WTC11 (cell line): ENCODE measurements around the gene SLC9A7. TPM values are rescaled to one million over a fixed set of nuclear protein-coding genes. Genes with fewer than 3 reads are reported as not detected.

Experiments
- ATAC-seq: fragments of 200-7000 bp; cut with Tn5 transposase; 2 replicates; pipeline ENCODE4 v1.10.0; 2021; ENCODE audit warnings: mild to moderate bottlenecking, moderate library complexity
- CTCF ChIA-PET: fragments of 300-600 bp; sonication (Branson Sonifier 250); formaldehyde crosslinking; loops from one replicate; lab custom pipeline; 2021; ENCODE audit warnings: antibody characterized with exemption; lab: Charles Lee
- POLR2A ChIA-PET: fragments of 350-600 bp; sonication (Branson Sonifier 250); formaldehyde crosslinking; loops from one replicate; lab custom pipeline; 2021; ENCODE audit warnings: antibody characterized with exemption; lab: Charles Lee
- DNase-seq: peaks from one replicate; pipeline ENCODE4 v3.0.0; 2021; ENCODE audit warnings: low spot score
- H3K27ac Mint-ChIP-seq: 2 replicates; pipeline ENCODE4 v1.8.0; 2021; ENCODE audit warnings: mixed read lengths
- H3K27me3 Mint-ChIP-seq: 2 replicates; pipeline ENCODE4 v1.8.0; 2021; ENCODE audit warnings: low read depth, mild to moderate bottlenecking, moderate library complexity, mixed read lengths
- H3K36me3 Mint-ChIP-seq: 2 replicates; pipeline ENCODE4 v1.8.0; 2021; ENCODE audit warnings: mixed read lengths
- H3K4me1 Mint-ChIP-seq: 2 replicates; pipeline ENCODE4 v1.8.0; 2022; ENCODE audit warnings: mixed read lengths
- H3K4me3 Mint-ChIP-seq: 2 replicates; pipeline ENCODE4 v1.8.0; 2021; ENCODE audit warnings: mild to moderate bottlenecking, moderate library complexity, mixed read lengths
- H3K9me3 Mint-ChIP-seq: 2 replicates; pipeline ENCODE4 v1.8.0; 2021; ENCODE audit warnings: mixed read lengths
- AFF4 ChIP-seq: sonication (generic); formaldehyde crosslinking; IDR thresholded peaks from 2 replicates; pipeline ENCODE4 v1.8.1; 2023; ENCODE audit warnings: mild to moderate bottlenecking, missing genetic modification reagents, borderline replicate concordance
- CBFB ChIP-seq: sonication (generic); formaldehyde crosslinking; IDR thresholded peaks from 2 replicates; pipeline ENCODE4 v1.8.1; 2022; ENCODE audit warnings: mild to moderate bottlenecking, low read depth, missing genetic modification reagents
- E2F1 ChIP-seq: sonication (generic); formaldehyde crosslinking; IDR thresholded peaks from 2 replicates; pipeline ENCODE4 v1.8.0; 2022; ENCODE audit warnings: mild to moderate bottlenecking, missing genetic modification reagents
- ERG ChIP-seq: fragments of 250-450 bp; sonication (Bioruptor Pico); IDR thresholded peaks from 2 replicates; pipeline ENCODE4 v1.8.0; 2021; ENCODE audit warnings: mild to moderate bottlenecking
- HMGA2 ChIP-seq: fragments of 250-450 bp; sonication (Bioruptor Pico); IDR thresholded peaks from 2 replicates; pipeline ENCODE4 v1.4.0; 2021; ENCODE audit warnings: mild to moderate bottlenecking, moderate library complexity
- KAT7 ChIP-seq: sonication (generic); formaldehyde crosslinking; IDR thresholded peaks from 2 replicates; pipeline ENCODE4 v1.8.1; 2023; ENCODE audit warnings: missing genetic modification reagents, mild to moderate bottlenecking, borderline replicate concordance
- NFATC4 ChIP-seq: fragments of 250-450 bp; sonication (Bioruptor Pico); IDR thresholded peaks from 2 replicates; pipeline ENCODE4 v1.9.0; 2021; ENCODE audit warnings: mild to moderate bottlenecking
- PREB ChIP-seq: sonication (generic); formaldehyde crosslinking; IDR thresholded peaks from 2 replicates; pipeline ENCODE4 v1.8.1; 2022; ENCODE audit warnings: mild to moderate bottlenecking, missing genetic modification reagents, moderate library complexity, borderline replicate concordance
- TCF7 ChIP-seq: sonication (generic); formaldehyde crosslinking; IDR thresholded peaks from 2 replicates; pipeline ENCODE4 v1.8.0; 2022; ENCODE audit warnings: mild to moderate bottlenecking, low read depth, missing genetic modification reagents, moderate library complexity
- ZNF281 ChIP-seq: sonication (generic); formaldehyde crosslinking; IDR thresholded peaks from 2 replicates; pipeline ENCODE4 v1.8.0; 2023; ENCODE audit warnings: mild to moderate bottlenecking, missing genetic modification reagents
- total RNA-seq: library from RNA; stranded (reverse); gene quantifications from 3 replicates; pipeline ENCODE4 v1.2.3, GENCODE V29; 2021
- TF ChIP-seq, protein P1 (sequence below): sonication (generic); formaldehyde crosslinking; IDR thresholded peaks from 2 replicates; pipeline ENCODE4 v1.8.1; 2023; ENCODE audit warnings: mild to moderate bottlenecking, missing genetic modification reagents
- TF ChIP-seq, protein P2 (sequence below): sonication (generic); formaldehyde crosslinking; IDR thresholded peaks from 2 replicates; pipeline ENCODE4 v1.8.0; 2022; ENCODE audit warnings: mild to moderate bottlenecking, missing genetic modification reagents
- TF ChIP-seq, protein P3 (sequence below): fragments of 250-450 bp; sonication (Bioruptor Pico); IDR thresholded peaks from 2 replicates; pipeline ENCODE4 v1.9.0; 2021; ENCODE audit warnings: moderate library complexity, mild to moderate bottlenecking, inconsistent platforms, borderline replicate concordance
- TF ChIP-seq, protein P4 (sequence below): sonication (generic); formaldehyde crosslinking; IDR thresholded peaks from 2 replicates; pipeline ENCODE4 v1.8.1; 2022; ENCODE audit warnings: mild to moderate bottlenecking, moderate library complexity, missing genetic modification reagents
- TF ChIP-seq, protein P5 (sequence below): sonication (generic); formaldehyde crosslinking; IDR thresholded peaks from 2 replicates; pipeline ENCODE4 v1.8.0; 2022; ENCODE audit warnings: mild to moderate bottlenecking, missing genetic modification reagents

The SLC9A7 gene
- total RNA-seq, 1 experiment from 2014 or later, result 18.0 TPM

DNA sequence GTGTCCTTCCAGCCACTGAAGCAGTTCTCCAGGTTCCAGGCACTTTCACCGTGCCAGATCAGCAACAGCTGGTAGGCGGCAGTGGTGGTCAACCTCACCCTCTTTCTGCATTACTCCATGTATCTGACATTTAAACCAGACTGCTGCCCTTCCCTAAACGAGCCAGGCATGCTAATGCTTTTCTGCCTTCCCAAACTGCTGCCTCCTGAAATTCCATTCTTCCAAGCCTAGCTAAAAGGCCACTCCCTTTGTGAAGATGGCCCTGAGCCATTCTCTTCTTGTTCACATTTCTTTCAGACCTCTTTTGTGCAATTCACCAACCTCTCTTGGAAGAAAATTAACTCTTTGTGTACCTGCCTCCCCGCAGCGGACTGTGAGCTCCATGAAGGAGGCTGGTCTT, 111.7 kb downstream of the SLC9A7 start:
- Mint-ChIP-seq H3K9me3 (no peaks in the 10 kb centered on the region), H3K4me3 (no peak overlapping the region), H3K4me1 (peaks cover 50% of the 10 kb centered on the region), H3K27me3 (no peaks in the 10 kb centered on the region)
- no peak for DNase-seq
- ATAC-seq, result no peak
- POLR2A ChIA-PET, result interaction anchor here (0.6 kb wide), 1 partner anchor 60 kb away, joined by 3 read pairs; no protein-coding TSS in a partner anchor
- TF ChIP-seq ZNF281 (no peak), TCF7 (no peak), AFF4 (no peak)
- TF ChIP-seq, protein P1, sequence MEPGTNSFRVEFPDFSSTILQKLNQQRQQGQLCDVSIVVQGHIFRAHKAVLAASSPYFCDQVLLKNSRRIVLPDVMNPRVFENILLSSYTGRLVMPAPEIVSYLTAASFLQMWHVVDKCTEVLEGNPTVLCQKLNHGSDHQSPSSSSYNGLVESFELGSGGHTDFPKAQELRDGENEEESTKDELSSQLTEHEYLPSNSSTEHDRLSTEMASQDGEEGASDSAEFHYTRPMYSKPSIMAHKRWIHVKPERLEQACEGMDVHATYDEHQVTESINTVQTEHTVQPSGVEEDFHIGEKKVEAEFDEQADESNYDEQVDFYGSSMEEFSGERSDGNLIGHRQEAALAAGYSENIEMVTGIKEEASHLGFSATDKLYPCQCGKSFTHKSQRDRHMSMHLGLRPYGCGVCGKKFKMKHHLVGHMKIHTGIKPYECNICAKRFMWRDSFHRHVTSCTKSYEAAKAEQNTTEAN (CRISPR knock-in tag), result no peak
- TF ChIP-seq, all 79 proteins: peak for 0
- CTCF ChIA-PET, result no interaction called here
- Mint-ChIP-seq H3K27ac (peak overlapping the region; percentile 99), H3K36me3 (peaks cover 21% of the 10 kb centered on the region)

GRCh38 chrX:46645614-46646013, 113.3 kb downstream of the SLC9A7 start:
- Mint-ChIP-seq H3K27me3 (no peaks in the 10 kb centered on the region), H3K36me3 (peaks cover 21% of the 10 kb centered on the region), H3K9me3 (no peaks in the 10 kb centered on the region), H3K27ac (no peak overlapping the region), H3K4me3 (no peak overlapping the region), H3K4me1 (peaks cover 41% of the 10 kb centered on the region)
- no peak for ATAC-seq
- TF ChIP-seq PREB (CRISPR knock-in tag), result no peak
- TF ChIP-seq KAT7 (CRISPR knock-in tag), result no peak
- TF ChIP-seq HMGA2 (CRISPR knock-in tag), result no peak
- ChIA-PET CTCF (no interaction called here), POLR2A (interaction anchor here (0.7 kb wide), 1 partner anchor 1206 kb away, joined by 4 read pairs; no protein-coding TSS in a partner anchor)
- no peak for DNase-seq

DNA sequence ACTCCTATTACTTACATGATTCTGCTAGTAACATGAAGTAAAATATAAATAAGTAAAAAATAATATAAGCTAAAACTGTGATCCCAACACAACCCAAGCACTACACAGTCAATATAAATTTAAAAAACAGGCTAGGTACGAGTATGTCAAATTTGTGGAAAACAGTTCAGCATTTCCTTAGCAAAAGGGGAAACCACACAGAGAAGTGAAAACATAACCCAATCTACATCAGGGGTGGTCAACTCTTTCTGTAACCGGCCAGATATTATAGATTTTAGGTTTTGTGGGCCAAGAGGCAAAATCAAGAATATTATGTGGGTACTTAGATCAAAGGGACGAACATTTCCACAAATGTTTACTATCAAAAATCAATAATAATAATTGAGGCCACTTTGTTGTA, 115.3 kb downstream of the SLC9A7 start:
- no peak overlapping the region for H3K4me3 Mint-ChIP-seq
- CTCF ChIA-PET, result no interaction called here
- ATAC-seq (no peak), DNase-seq (no peak)
- no peak overlapping the region for H3K27ac Mint-ChIP-seq
- POLR2A ChIA-PET, result no interaction called here
- H3K36me3 Mint-ChIP-seq, result peaks cover 21% of the 10 kb centered on the region
- H3K4me1 Mint-ChIP-seq, result peaks cover 21% of the 10 kb centered on the region
- no peaks in the 10 kb centered on the region for H3K9me3 Mint-ChIP-seq
- no peaks in the 10 kb centered on the region for H3K27me3 Mint-ChIP-seq
- TF ChIP-seq TCF7 (no peak), ERG (CRISPR knock-in tag) (no peak), NFATC4 (CRISPR knock-in tag) (no peak), CBFB (CRISPR knock-in tag) (no peak), E2F1 (CRISPR knock-in tag) (no peak)
- TF ChIP-seq, protein P2, sequence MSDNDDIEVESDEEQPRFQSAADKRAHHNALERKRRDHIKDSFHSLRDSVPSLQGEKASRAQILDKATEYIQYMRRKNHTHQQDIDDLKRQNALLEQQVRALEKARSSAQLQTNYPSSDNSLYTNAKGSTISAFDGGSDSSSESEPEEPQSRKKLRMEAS, result no peak
- TF ChIP-seq, protein P3, sequence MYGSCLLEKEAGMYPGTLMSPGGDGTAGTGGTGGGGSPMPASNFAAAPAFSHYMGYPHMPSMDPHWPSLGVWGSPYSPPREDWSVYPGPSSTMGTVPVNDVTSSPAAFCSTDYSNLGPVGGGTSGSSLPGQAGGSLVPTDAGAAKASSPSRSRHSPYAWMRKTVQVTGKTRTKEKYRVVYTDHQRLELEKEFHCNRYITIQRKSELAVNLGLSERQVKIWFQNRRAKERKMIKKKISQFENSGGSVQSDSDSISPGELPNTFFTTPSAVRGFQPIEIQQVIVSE (CRISPR knock-in tag), result no peak
- TF ChIP-seq, protein P4, sequence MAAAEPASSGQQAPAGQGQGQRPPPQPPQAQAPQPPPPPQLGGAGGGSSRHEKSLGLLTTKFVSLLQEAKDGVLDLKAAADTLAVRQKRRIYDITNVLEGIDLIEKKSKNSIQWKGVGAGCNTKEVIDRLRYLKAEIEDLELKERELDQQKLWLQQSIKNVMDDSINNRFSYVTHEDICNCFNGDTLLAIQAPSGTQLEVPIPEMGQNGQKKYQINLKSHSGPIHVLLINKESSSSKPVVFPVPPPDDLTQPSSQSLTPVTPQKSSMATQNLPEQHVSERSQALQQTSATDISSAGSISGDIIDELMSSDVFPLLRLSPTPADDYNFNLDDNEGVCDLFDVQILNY (CRISPR knock-in tag), result no peak
- TF ChIP-seq, protein P5, sequence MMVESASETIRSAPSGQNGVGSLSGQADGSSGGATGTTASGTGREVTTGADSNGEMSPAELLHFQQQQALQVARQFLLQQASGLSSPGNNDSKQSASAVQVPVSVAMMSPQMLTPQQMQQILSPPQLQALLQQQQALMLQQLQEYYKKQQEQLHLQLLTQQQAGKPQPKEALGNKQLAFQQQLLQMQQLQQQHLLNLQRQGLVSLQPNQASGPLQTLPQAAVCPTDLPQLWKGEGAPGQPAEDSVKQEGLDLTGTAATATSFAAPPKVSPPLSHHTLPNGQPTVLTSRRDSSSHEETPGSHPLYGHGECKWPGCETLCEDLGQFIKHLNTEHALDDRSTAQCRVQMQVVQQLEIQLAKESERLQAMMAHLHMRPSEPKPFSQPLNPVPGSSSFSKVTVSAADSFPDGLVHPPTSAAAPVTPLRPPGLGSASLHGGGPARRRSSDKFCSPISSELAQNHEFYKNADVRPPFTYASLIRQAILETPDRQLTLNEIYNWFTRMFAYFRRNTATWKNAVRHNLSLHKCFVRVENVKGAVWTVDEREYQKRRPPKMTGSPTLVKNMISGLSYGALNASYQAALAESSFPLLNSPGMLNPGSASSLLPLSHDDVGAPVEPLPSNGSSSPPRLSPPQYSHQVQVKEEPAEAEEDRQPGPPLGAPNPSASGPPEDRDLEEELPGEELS (CRISPR knock-in tag), result no peak
